ENCODE results near the gene SLC5A2.
"Not testable (repeated sequence)": the region's sequence is repeated elsewhere in the genome, so short reads cannot be mapped to it uniquely, and the experiment has no call there.

SLC5A2 gene

DNA sequence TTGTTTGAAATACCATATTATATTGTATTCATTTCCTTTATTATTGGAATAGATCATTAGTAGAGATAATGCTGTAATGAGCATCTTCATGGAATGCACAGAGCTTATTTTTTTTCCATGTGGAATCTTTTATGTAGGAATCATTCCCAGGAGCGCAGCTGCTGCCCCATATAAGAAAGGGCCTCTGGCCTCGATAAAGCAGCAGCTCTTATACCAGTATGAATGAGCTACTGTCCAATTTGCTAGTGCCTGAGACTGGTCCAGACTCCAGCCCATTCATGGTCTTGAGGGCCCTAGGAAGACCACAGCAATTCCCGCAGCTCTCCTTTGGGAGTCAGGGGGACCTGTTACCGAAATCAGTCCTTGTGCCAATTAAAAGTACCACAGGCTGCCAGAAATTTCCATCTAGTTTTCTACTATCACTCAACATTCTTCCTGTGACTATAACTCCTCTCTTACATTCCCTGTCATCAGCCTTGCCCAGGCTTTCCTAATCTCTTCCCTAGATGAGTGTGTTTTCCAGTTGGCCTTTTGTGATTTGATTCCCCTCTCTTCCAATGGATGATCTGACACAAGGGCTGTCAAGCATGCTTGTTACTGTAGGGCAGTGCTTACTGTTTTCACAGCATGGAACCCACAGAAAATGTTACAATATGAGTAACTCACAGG lies 42.3 kb upstream of the SLC5A2 start:
- TF ChIP-seq, protein P1, sequence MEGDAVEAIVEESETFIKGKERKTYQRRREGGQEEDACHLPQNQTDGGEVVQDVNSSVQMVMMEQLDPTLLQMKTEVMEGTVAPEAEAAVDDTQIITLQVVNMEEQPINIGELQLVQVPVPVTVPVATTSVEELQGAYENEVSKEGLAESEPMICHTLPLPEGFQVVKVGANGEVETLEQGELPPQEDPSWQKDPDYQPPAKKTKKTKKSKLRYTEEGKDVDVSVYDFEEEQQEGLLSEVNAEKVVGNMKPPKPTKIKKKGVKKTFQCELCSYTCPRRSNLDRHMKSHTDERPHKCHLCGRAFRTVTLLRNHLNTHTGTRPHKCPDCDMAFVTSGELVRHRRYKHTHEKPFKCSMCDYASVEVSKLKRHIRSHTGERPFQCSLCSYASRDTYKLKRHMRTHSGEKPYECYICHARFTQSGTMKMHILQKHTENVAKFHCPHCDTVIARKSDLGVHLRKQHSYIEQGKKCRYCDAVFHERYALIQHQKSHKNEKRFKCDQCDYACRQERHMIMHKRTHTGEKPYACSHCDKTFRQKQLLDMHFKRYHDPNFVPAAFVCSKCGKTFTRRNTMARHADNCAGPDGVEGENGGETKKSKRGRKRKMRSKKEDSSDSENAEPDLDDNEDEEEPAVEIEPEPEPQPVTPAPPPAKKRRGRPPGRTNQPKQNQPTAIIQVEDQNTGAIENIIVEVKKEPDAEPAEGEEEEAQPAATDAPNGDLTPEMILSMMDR (IDR thresholded peaks at IDR 0.05; ENCODE audit: insufficient read depth, low read length, poor library complexity, severe bottlenecking): no peak
- no peaks in the 10 kb centered on the region for H3K36me3 ChIP-seq (ENCODE audit: control insufficient read depth, insufficient read depth, low read length)
- no peak overlapping the region for H3K4me3 ChIP-seq (replicated peaks; ENCODE audit: low read depth, low read length)
- DNase-seq (ENCODE audit: extremely low read depth, insufficient read length): no peak
- no peaks in the 10 kb centered on the region for H3K27me3 ChIP-seq (replicated peaks; ENCODE audit: control insufficient read depth, insufficient read depth, low read length)

DNA sequence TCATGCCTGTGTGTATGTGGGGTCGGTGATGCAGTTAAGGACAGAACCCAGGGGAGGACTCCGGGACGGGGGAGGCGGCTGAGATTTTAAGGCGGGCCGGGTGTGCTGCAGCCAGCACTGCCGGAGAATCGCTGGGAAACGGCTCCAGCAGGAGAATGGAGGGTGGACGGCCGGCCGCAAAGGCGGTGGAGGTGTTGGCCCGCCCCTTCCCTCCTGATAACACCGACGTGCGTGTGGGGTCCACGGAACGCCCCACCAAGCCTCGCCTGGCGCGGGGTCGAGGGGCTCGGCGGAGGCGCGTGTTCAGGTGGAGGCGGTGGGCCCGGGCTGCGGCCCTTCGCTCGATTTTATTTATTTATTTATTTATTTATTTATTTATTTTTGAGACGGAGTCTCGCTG lies 41.0 kb upstream of the SLC5A2 start:
- TF ChIP-seq, protein P1 (IDR thresholded peaks at IDR 0.05; ENCODE audit: insufficient read depth, low read length, poor library complexity, severe bottlenecking): no peak
- H3K4me3 ChIP-seq (replicated peaks; ENCODE audit: low read depth, low read length): no peak overlapping the region
- no peaks in the 10 kb centered on the region for H3K36me3 ChIP-seq (ENCODE audit: control insufficient read depth, insufficient read depth, low read length)
- H3K27me3 ChIP-seq (replicated peaks; ENCODE audit: control insufficient read depth, insufficient read depth, low read length): no peaks in the 10 kb centered on the region
- DNase-seq (ENCODE audit: extremely low read depth, insufficient read length): no peak

DNA sequence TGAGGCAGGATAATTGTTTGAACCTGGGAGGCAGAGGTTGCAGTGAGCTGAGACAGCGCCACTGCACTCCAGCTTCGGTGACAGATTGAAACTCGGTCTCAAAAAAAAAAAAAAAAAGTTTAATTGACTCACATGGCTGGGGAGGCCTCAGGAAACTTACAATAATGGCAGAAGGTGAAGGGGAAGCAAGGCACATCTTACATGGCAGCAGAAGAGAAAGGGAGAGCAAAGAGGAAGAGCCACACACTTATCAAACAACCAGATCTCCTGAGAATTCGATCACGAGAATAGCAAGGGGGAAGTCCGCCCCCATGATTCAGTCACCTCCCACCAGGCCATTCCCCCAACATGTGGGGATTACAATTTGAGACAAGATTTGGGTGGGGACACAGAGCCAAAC lies 37.0 kb upstream of the SLC5A2 start:
- H3K27me3 ChIP-seq (replicated peaks; ENCODE audit: control insufficient read depth, insufficient read depth, low read length); H3K36me3 ChIP-seq (ENCODE audit: control insufficient read depth, insufficient read depth, low read length); H3K4me3 ChIP-seq (replicated peaks; ENCODE audit: low read depth, low read length); DNase-seq (ENCODE audit: extremely low read depth, insufficient read length): not testable (repeated sequence)

DNA sequence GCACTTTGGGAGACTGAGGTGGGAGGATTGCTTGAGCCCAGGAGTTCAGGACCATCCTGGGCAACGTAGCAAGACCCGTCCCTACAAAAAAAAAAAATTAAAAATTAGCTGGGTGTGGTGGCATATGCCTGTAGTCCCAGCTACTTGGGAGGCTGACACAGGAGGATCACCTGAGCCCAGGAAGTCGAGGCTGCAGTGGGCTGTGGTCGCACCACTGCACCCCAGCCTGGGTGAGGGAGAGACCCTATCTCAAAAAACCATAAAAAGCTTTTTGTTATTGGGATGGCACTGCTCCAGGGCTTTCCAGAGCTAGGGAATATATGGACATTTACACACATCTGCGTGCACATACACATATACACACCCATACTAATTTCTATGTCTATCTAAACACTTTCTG lies 31.7 kb upstream of the SLC5A2 start:
- Histone ChIP-seq H3K4me3 (replicated peaks; ENCODE audit: low read depth, low read length) (no peak overlapping the region), H3K27me3 (replicated peaks; ENCODE audit: control insufficient read depth, insufficient read depth, low read length) (no peaks in the 10 kb centered on the region), H3K36me3 (ENCODE audit: control insufficient read depth, insufficient read depth, low read length) (peaks cover 5% of the 10 kb centered on the region)
- no peak for DNase-seq (ENCODE audit: extremely low read depth, insufficient read length)
- TF ChIP-seq, protein P1 (IDR thresholded peaks at IDR 0.05; ENCODE audit: insufficient read depth, low read length, poor library complexity, severe bottlenecking): no peak

DNA sequence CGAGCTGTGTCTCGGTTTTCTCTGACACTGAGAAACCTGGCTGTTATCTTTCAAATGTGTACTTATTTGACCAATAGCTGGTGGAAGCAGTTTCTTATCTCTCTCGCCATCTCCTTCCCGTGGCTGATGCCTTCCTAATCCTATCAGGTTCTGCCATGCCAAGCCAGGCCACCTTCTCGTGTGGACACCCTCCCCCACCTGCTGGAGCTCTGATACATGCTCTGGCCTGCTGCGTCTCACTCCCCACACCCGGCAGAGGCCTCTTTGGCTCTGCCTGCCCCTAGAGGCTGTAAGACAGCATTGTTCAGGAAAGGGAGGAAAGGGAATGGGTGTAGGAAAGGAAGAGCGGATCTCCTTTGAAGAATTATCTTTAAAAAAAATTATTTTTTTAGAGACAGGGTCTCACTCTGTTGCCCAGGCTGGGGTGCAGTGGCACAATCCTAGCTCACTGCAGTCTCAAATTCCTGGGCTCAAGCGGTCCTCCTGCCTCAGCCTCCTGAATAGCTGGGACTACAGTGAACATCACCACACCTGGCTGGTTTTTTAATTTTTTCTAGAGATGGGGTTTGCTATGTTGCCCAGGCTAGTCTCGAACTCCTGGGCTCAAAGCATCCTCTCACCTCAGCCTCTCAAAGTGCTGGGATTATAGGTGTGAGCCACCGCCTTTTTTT lies 31.1 kb upstream of the SLC5A2 start:
- TF ChIP-seq, protein P1 (IDR thresholded peaks at IDR 0.05; ENCODE audit: insufficient read depth, low read length, poor library complexity, severe bottlenecking): peak; percentile 48
- no peak overlapping the region for H3K4me3 ChIP-seq (replicated peaks; ENCODE audit: low read depth, low read length)
- DNase-seq (ENCODE audit: extremely low read depth, insufficient read length): no peak

DNA sequence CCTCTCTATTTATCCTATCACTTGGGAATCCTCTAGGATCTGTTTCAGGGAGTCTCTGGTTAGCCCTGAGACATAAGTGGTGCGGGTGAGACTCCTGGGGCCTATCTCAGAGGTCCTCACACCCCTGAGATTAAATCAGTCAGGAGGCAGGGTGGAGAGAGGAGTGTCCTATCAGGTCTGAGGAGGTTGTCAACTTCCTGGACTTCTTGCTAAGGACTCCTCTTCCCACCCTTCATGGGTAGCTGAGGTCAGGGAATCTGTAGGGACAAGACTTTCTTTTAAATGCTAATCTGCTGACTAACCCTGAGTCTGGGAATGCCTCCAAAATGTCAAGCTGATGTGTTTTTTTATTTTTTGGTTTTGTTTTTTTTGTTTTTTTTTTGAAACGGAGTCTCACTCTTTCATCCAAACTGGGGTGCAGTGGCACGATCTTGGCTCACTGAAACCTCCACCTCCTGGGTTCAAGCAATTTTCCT lies 30.3 kb upstream of the SLC5A2 start:
- H3K27me3 ChIP-seq (replicated peaks; ENCODE audit: control insufficient read depth, insufficient read depth, low read length): no peaks in the 10 kb centered on the region
- H3K4me3 ChIP-seq (replicated peaks; ENCODE audit: low read depth, low read length): no peak overlapping the region
- TF ChIP-seq, protein P1 (IDR thresholded peaks at IDR 0.05; ENCODE audit: insufficient read depth, low read length, poor library complexity, severe bottlenecking): no peak
- H3K36me3 ChIP-seq (ENCODE audit: control insufficient read depth, insufficient read depth, low read length): peaks cover 5% of the 10 kb centered on the region
- DNase-seq (ENCODE audit: extremely low read depth, insufficient read length): no peak

More for the DNA sequence above, 31.1 kb upstream of the SLC5A2 start:
- Histone ChIP-seq H3K36me3 (ENCODE audit: control insufficient read depth, insufficient read depth, low read length) (peaks cover 5% of the 10 kb centered on the region), H3K27me3 (replicated peaks; ENCODE audit: control insufficient read depth, insufficient read depth, low read length) (no peaks in the 10 kb centered on the region)

Measured in GM06990 (cell line).